Ovary (tissue), 9 donors: ENCODE results near the gene BIRC3. TPM values are rescaled to one million over a fixed set of nuclear protein-coding genes. Genes with fewer than 3 reads are reported as not detected.

Source experiments
- DNase-seq, 5 donors: peaks; one replicate each; pipeline ENCODE4 v3.0.0-alpha.2; 2019 to 2020
- H3K27ac ChIP-seq, 2 donors: fragments of 200-600 bp; one replicate each; pipeline versions ENCODE4 v1.5.1 to v1.8.0; 2019 to 2022
- H3K27me3 ChIP-seq: fragments of 200-600 bp; one replicate; pipeline ENCODE4 v1.8.0; 2022
- H3K36me3 ChIP-seq: fragments of 200-600 bp; sonication (generic); one replicate; pipeline ENCODE4 v1.5.1; 2019
- H3K4me1 ChIP-seq: one replicate; pipeline ENCODE4 v1.8.1; 2013; ENCODE audit warnings: mild to moderate bottlenecking, moderate library complexity; ENCODE audit not compliant: insufficient read depth
- H3K4me3 ChIP-seq: fragments of 200-600 bp; sonication (generic); one replicate; pipeline ENCODE4 v1.5.1; 2017
- H3K9me3 ChIP-seq, 2 donors: fragments of 200-600 bp in 1 of 2; sonication (generic) in 1 of 2; one replicate each; pipeline versions ENCODE4 v1.5.1 to v1.8.1; 2013 to 2019; ENCODE audit warnings: mild to moderate bottlenecking in 1 of 2, moderate library complexity in 1 of 2
- CTCF ChIP-seq, 3 donors: fragments of 450-650 bp in 2 of 3; fragments of 200-600 bp in 1 of 3; IDR thresholded peaks; one replicate each; pipeline versions ENCODE4 v1.5.1 to v1.8.0; 2016 to 2022; ENCODE audit warnings: antibody characterized with exemption in 3 of 3, mild to moderate bottlenecking in 1 of 3
- EP300 ChIP-seq: sonication (generic); formaldehyde crosslinking; IDR thresholded peaks from one replicate; pipeline ENCODE4 v1.6.1; 2017; ENCODE audit warnings: antibody characterized with exemption
- POLR2A ChIP-seq: fragments of 450-650 bp; IDR thresholded peaks from one replicate; pipeline ENCODE4 v1.6.1; 2017; ENCODE audit warnings: antibody characterized with exemption, mild to moderate bottlenecking, moderate library complexity
- WGBS, 3 donors: extraction: QIAGEN DNeasy Blood & Tissue Kit in 1 of 3; methylation state at CpG; one replicate each; pipeline versions ENCODE4 v1.1.5 to v1.1.7; 2013 to 2017; 5-methylcytosine and 5-hydroxymethylcytosine counted together
- intact Hi-C, 4 donors: fragments of 100-400 bp; cut with DNase I; formaldehyde crosslinking; loops; one replicate each; pipeline versions ENCODE4 v1.11.0 to v1.15.1; 2022 to 2023
- polyA plus RNA-seq, 2 donors: library from polyadenylated mRNA; stranded (reverse); fragments of 200-250 nt in 1 of 2; fragments of 350-450 nt in 1 of 2; fragmentation: Illumina TruSeq in 1 of 2; extraction: RNeasy Lipid Tissue Mini Kit (QIAGEN cat#74804) in 1 of 2; gene quantifications; one replicate each; pipeline ENCODE4 v1.2.3, GENCODE V29; 2013 to 2014
- total RNA-seq, 7 donors: library from RNA; depleted of rRNA in 2 of 7; stranded (reverse); fragments of >200 nt in 2 of 7; fragmentation: NEBNext Ultra II Directional in 3 of 7; extraction: Animal tissue kit (Norgen Biotek cat#: 25700) in 3 of 7; gene quantifications; one replicate each; pipeline versions ENCODE4 v1.1.0 to v1.2.4, GENCODE V29; 2016 to 2023
- donor health status: DM: no; HTN: no; CAD: no; lungs with moderate emphysema.
- donor health status: DM: no; HTN: no; CAD: no.
- donor health status: Bipolar disorder and iron deficiency.
- donor health status: DM: yes; HTN: yes; CAD: no.
- donor health status: DM: no; HTN: no; CAD: no.
- donor health status: DM: yes; HTN: yes; CAD: no.

Gene BIRC3
- total and polyA plus RNA-seq, 9 donors = 1.9 to 111 (median 5.1) TPM

DNA sequence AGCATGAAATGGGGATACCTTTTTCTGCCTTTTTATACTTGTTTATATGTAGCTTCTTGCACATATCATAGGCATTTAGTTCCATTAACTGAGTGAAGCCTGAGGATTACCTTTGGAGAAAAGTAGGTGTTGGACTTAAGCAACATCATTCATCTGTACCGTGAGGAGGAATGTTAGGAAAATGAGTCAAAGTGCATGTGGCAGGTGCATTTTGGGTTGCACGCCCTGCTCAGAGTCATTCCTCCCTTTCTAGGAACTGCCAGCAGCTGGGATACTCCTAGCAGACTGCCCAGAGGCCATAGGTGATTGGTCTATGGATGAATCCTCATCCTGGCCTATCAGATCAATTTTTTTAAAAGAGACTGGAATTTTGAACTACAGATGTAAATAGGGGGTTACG, 33.3 kb upstream of the BIRC3 start:
- Histone ChIP-seq H3K4me1 (peaks cover 5% of the 10 kb centered on the region), H3K4me3 (no peak overlapping the region), H3K36me3 (no peaks in the 10 kb centered on the region), H3K27me3 (no peaks in the 10 kb centered on the region), H3K9me3 (no peaks in the 10 kb centered on the region), H3K27ac (no peak overlapping the region)
- no peak for DNase-seq
- intact Hi-C loops = loop anchor here in 2 of 4 donors (10.0 kb wide), 2 partner anchors 61 to 179 kb away; partner anchors contain the start of gene BIRC2 (in 2 of the 2)
- WGBS, 3 donors = 87 to 94% (median 91%) methylated on average over 3 of the region's 3 CpGs
- TF ChIP-seq EP300 = no peak
- TF ChIP-seq CTCF (IDR thresholded peaks at IDR 0.05) = no peak
- no peak for TF ChIP-seq POLR2A

- Histone ChIP-seq H3K36me3 (no peaks in the 10 kb centered on the region), H3K4me1 (peaks cover 9% of the 10 kb centered on the region), H3K27ac (no peak overlapping the region), H3K27me3 (no peaks in the 10 kb centered on the region), H3K9me3 (no peaks in the 10 kb centered on the region), H3K4me3 (no peak overlapping the region)
- no peak for TF ChIP-seq POLR2A
- no peak for TF ChIP-seq CTCF (IDR thresholded peaks at IDR 0.05)
- TF ChIP-seq EP300 = no peak
- intact Hi-C loops = loop anchor here in 2 of 4 donors (5.0 to 10.0 kb wide), 3 partner anchors 59 to 211 kb away; partner anchors contain the start of gene BIRC2 (in 2 of the 2)
- WGBS, 3 donors = 68 to 79% (median 76%) methylated on average over 3 of the region's 3 CpGs
- no peak for DNase-seq
These were observed 31.0 kb upstream of the BIRC3 start for GRCh38 chr11:102286292-102286691.

GRCh38 chr11:102287964-102288724, 29.1 kb upstream of the BIRC3 start:
- peak in 4 of 5 donors; percentile 38 to 51 (median 47) for DNase-seq
- Histone ChIP-seq H3K36me3 (no peaks in the 10 kb centered on the region), H3K9me3 (no peaks in the 10 kb centered on the region), H3K27me3 (no peaks in the 10 kb centered on the region), H3K4me3 (peak overlapping the region; percentile 21), H3K4me1 (peaks cover 9% of the 10 kb centered on the region), H3K27ac (peak overlapping the region in 1 of 2 donors; percentile 5)
- intact Hi-C loops = loop anchor here in 2 of 4 donors (5.0 to 10.0 kb wide), 3 partner anchors 57 to 209 kb away; partner anchors contain the start of gene BIRC2 (in 2 of the 2)
- 7 to 10% (median 9%) methylated on average over 13 of the region's 13 CpGs for WGBS, 3 donors
- TF ChIP-seq EP300 = no peak
- TF ChIP-seq CTCF (IDR thresholded peaks at IDR 0.05) = peak; percentile 60 to 73 (median 66)
- TF ChIP-seq POLR2A = no peak

DNA sequence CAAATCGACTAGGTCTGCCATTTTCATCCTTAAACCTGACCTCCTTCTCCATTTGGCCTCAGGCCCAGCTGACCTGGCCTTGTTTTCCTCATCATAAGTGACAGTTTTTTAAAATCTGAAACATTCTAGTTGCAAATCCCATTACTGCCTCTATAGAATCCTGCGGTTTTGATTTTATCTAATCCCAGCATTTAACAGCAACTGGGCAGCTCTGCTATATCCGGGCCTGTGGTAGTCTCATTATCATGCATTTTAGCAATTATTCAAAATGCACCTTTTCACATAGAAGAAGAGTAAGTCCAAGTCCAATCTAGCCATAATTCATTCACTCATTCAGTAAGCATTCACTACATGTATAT, 28.6 kb upstream of the BIRC3 start:
- no peak for TF ChIP-seq POLR2A
- TF ChIP-seq EP300 = no peak
- TF ChIP-seq CTCF (IDR thresholded peaks at IDR 0.05) = no peak
- no peaks in the 10 kb centered on the region for H3K9me3 ChIP-seq
- no peaks in the 10 kb centered on the region for H3K27me3 ChIP-seq
- WGBS, 3 donors = 22 to 25% (median 23%) methylated on average over 3 of the region's 3 CpGs
- intact Hi-C loops = loop anchor here in 2 of 4 donors (5.0 to 10.0 kb wide), 3 partner anchors 56 to 209 kb away; partner anchors contain the start of gene BIRC2 (in 2 of the 2)
- no peak for DNase-seq
- no peak overlapping the region for H3K4me3 ChIP-seq
- no peaks in the 10 kb centered on the region for H3K36me3 ChIP-seq
- peaks cover 9% of the 10 kb centered on the region for H3K4me1 ChIP-seq
- H3K27ac ChIP-seq = no peak overlapping the region
